Astrocyte (in vitro differentiated cells and primary cell): ENCODE data around the gene DDB1. TPM values are rescaled to one million over a fixed set of nuclear protein-coding genes. Genes with fewer than 3 reads are reported as not detected.

Experiments
- DNase-seq: peaks from one replicate; pipeline ENCODE4 v3.0.0-alpha.2; 2010; ENCODE audit warnings: low read depth
- FAIRE-seq: peaks from 2 replicates; lab custom pipeline; 2011; peaks lifted over from hg19 to GRCh38; lab: Jason Lieb, UNC
- H2AFZ ChIP-seq: 2 replicates; pipeline ENCODE4 v1.6.0; 2012; ENCODE audit warnings: low read depth, low read length, inconsistent platforms
- H3K27ac ChIP-seq: 2 replicates; pipeline ENCODE4 v1.5.1; 2011; ENCODE audit warnings: low read depth, low read length, inconsistent platforms
- H3K27me3 ChIP-seq: 2 replicates; pipeline ENCODE4 v1.6.0; 2011; ENCODE audit warnings: low read length, inconsistent platforms; ENCODE audit not compliant: insufficient read depth
- H3K36me3 ChIP-seq: 2 replicates; pipeline ENCODE4 v1.5.1; 2011; ENCODE audit warnings: low read length, inconsistent platforms; ENCODE audit not compliant: insufficient read depth
- H3K4me1 ChIP-seq: 2 replicates; pipeline ENCODE4 v1.5.1; 2011; ENCODE audit warnings: low read length, inconsistent platforms; ENCODE audit not compliant: insufficient read depth
- H3K4me2 ChIP-seq: 2 replicates; pipeline ENCODE4 v1.6.0; 2012; ENCODE audit warnings: low read length, inconsistent platforms
- H3K4me3 ChIP-seq: 2 replicates; pipeline ENCODE4 v1.5.1; 2011; ENCODE audit warnings: low read depth, mild to moderate bottlenecking, low read length, inconsistent platforms; ENCODE audit not compliant: insufficient read depth
- H3K79me2 ChIP-seq: 2 replicates; pipeline ENCODE4 v1.6.0; 2012; ENCODE audit warnings: mild to moderate bottlenecking, low read length, inconsistent platforms; ENCODE audit not compliant: insufficient read depth
- H3K9ac ChIP-seq: 2 replicates; pipeline ENCODE4 v1.6.0; 2012; ENCODE audit warnings: mild to moderate bottlenecking, low read length, inconsistent platforms
- H3K9me3 ChIP-seq: 2 replicates; pipeline ENCODE4 v1.5.1; 2012; ENCODE audit warnings: low read depth, mild to moderate bottlenecking, low read length, inconsistent platforms; ENCODE audit not compliant: insufficient read depth
- H4K20me1 ChIP-seq: 2 replicates; pipeline ENCODE4 v1.6.0; 2012; ENCODE audit warnings: low read length, inconsistent platforms; ENCODE audit not compliant: insufficient read depth
- H3K27ac Mint-ChIP-seq: one replicate; pipeline ENCODE4 v1.8.0; 2021; ENCODE audit warnings: mild to moderate bottlenecking, mixed read lengths; ENCODE audit not compliant: unreplicated experiment
- H3K27me3 Mint-ChIP-seq: one replicate; pipeline ENCODE4 v1.8.0; 2021; ENCODE audit warnings: low read depth, mixed read lengths; ENCODE audit not compliant: unreplicated experiment
- H3K36me3 Mint-ChIP-seq: one replicate; pipeline ENCODE4 v1.8.0; 2021; ENCODE audit warnings: low read depth, mixed read lengths; ENCODE audit not compliant: unreplicated experiment
- H3K4me1 Mint-ChIP-seq: one replicate; pipeline ENCODE4 v1.8.0; 2021; ENCODE audit warnings: low read depth, mixed read lengths; ENCODE audit not compliant: unreplicated experiment
- H3K4me3 Mint-ChIP-seq: one replicate; pipeline ENCODE4 v1.8.0; 2021; ENCODE audit warnings: mild to moderate bottlenecking, moderate library complexity, mixed read lengths; ENCODE audit not compliant: unreplicated experiment
- H3K9me3 Mint-ChIP-seq: one replicate; pipeline ENCODE4 v1.8.0; 2021; ENCODE audit warnings: mild to moderate bottlenecking, mixed read lengths; ENCODE audit not compliant: unreplicated experiment
- CTCF ChIP-seq: IDR thresholded peaks from 2 replicates; pipeline ENCODE4 v1.5.1; 2011; ENCODE audit warnings: low read depth, mild to moderate bottlenecking, inconsistent platforms, low read length, moderate library complexity; ENCODE audit not compliant: insufficient read depth
- EZH2 ChIP-seq: IDR thresholded peaks from 2 replicates; pipeline ENCODE4 v1.6.1; 2012; ENCODE audit warnings: mild to moderate bottlenecking, low read length, inconsistent platforms; ENCODE audit not compliant: insufficient read depth
- total RNA-seq: library from RNA; stranded (reverse); gene quantifications from 2 replicates; pipeline ENCODE4 v1.2.1, GENCODE V29; 2021

Gene DDB1
- total RNA-seq, 1 donor from 2014 or later = 251 TPM

GRCh38 chr11:61345170-61345610 is 12.3 kb upstream of the DDB1 start:
- Histone ChIP-seq H3K4me3 (no peak overlapping the region), H3K27ac (no peak overlapping the region), H3K79me2 (no peaks in the 10 kb centered on the region), H3K27me3 (no peaks in the 10 kb centered on the region), H2AFZ (no peak overlapping the region), H3K9me3 (no peaks in the 10 kb centered on the region), H3K36me3 (peaks cover 3% of the 10 kb centered on the region), H4K20me1 (no peaks in the 10 kb centered on the region), H3K4me2 (no peak overlapping the region), H3K9ac (no peak overlapping the region), H3K4me1 (no peaks in the 10 kb centered on the region)
- Mint-ChIP-seq H3K9me3 (peaks cover 4% of the 10 kb centered on the region), H3K27ac (no peak overlapping the region), H3K27me3 (peaks cover 10% of the 10 kb centered on the region), H3K4me3 (no peak overlapping the region), H3K4me1 (peaks cover 7% of the 10 kb centered on the region), H3K36me3 (peaks cover 19% of the 10 kb centered on the region)
- FAIRE-seq = no peak
- TF ChIP-seq CTCF (no peak), EZH2 (no peak)
- no peak for DNase-seq

GRCh38 chr11:61343792-61344745 is 11.2 kb upstream of the DDB1 start:
- no peak overlapping the region for H2AFZ ChIP-seq
- Mint-ChIP-seq H3K9me3 (no peaks in the 10 kb centered on the region), H3K4me1 (peaks cover 7% of the 10 kb centered on the region), H3K27me3 (peaks cover 10% of the 10 kb centered on the region), H3K36me3 (peaks cover 16% of the 10 kb centered on the region), H3K4me3 (no peak overlapping the region), H3K27ac (no peak overlapping the region)
- no peaks in the 10 kb centered on the region for H3K9me3 ChIP-seq
- FAIRE-seq = no peak
- peaks cover 3% of the 10 kb centered on the region for H3K36me3 ChIP-seq
- H3K4me1 ChIP-seq = no peaks in the 10 kb centered on the region
- H3K27ac ChIP-seq = no peak overlapping the region
- no peak overlapping the region for H3K4me2 ChIP-seq
- no peaks in the 10 kb centered on the region for H4K20me1 ChIP-seq
- H3K4me3 ChIP-seq = no peak overlapping the region
- no peak for DNase-seq
- no peaks in the 10 kb centered on the region for H3K27me3 ChIP-seq
- no peak overlapping the region for H3K9ac ChIP-seq
- TF ChIP-seq CTCF = no peak
- no peak for TF ChIP-seq EZH2
- H3K79me2 ChIP-seq = no peaks in the 10 kb centered on the region
